Measurements from ENCODE around the gene ARL14EPL.

DNA sequence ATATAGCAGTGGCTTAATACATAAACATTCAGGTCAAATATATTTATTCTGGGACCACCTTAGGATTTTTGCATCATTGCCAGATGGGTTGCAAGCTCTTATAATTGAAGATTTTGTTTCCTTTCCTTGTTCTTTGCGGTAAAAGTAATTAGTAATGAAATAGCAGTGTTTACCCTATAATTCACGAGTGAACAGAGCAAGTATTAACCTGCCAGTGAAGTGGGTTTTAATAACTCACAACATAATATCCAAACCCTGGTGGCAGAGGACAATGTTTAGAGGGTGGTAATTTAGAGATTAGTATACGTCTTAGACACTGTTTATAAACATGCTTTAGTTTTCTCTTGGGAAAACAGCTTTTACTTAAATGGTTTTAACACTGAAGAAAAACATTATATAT lies 11.8 kb downstream of the ARL14EPL start:
- TF ChIP-seq GATA3 (IDR thresholded peaks at IDR 0.05; ENCODE audit: low read depth, low read length) (no peak), GATA2 (IDR thresholded peaks at IDR 0.05; ENCODE audit: low read depth, low read length) (no peak)

Data from SH-SY5Y (cell line).